Parathyroid adenoma (tissue), 2 donors: ENCODE measurements around the gene ELOVL7.

Source experiments
- H2AFZ ChIP-seq: fragments of 300-600 bp; sonication (generic); one replicate; pipeline ENCODE4 v1.7.0; 2017; ENCODE audit warnings: antibody characterized with exemption, mild to moderate bottlenecking
- H3K27ac ChIP-seq: fragments of 300-600 bp; sonication (generic); one replicate; pipeline ENCODE4 v1.7.0; 2017
- H3K27me3 ChIP-seq: fragments of 300-600 bp; sonication (generic); one replicate; pipeline ENCODE4 v1.7.0; 2017; ENCODE audit warnings: low read length; ENCODE audit not compliant: control insufficient read depth, insufficient read depth
- H3K36me3 ChIP-seq: fragments of 300-600 bp; sonication (generic); one replicate; pipeline ENCODE4 v1.7.0; 2017; ENCODE audit warnings: low read length; ENCODE audit not compliant: control insufficient read depth, insufficient read depth
- H3K4me1 ChIP-seq: fragments of 300-600 bp; sonication (generic); one replicate; pipeline ENCODE4 v1.7.0; 2017; ENCODE audit warnings: control low read depth
- H3K4me2 ChIP-seq: fragments of 300-600 bp; sonication (generic); one replicate; pipeline ENCODE4 v1.7.0; 2017; ENCODE audit warnings: low read length
- H3K4me3 ChIP-seq: fragments of 300-600 bp; sonication (generic); one replicate; pipeline ENCODE4 v1.7.0; 2017; ENCODE audit warnings: low read depth, low read length
- H3K79me2 ChIP-seq: fragments of 300-600 bp; sonication (generic); one replicate; pipeline ENCODE4 v1.7.0; 2017; ENCODE audit warnings: control low read depth
- H3K9ac ChIP-seq: fragments of 300-600 bp; sonication (generic); one replicate; pipeline ENCODE4 v1.7.0; 2017; ENCODE audit warnings: mild to moderate bottlenecking
- H3K9me3 ChIP-seq: fragments of 300-600 bp; sonication (generic); one replicate; pipeline ENCODE4 v1.7.0; 2017; ENCODE audit warnings: low read length; ENCODE audit not compliant: control insufficient read depth
- CTCF ChIP-seq: fragments of 300-600 bp; sonication (generic); IDR thresholded peaks from one replicate; pipeline ENCODE4 v1.7.0; 2017; ENCODE audit warnings: antibody characterized with exemption, mild to moderate bottlenecking
- donor health status: primary hyperparathyroidism.

ELOVL7 gene

GRCh38 chr5:60788863-60789513, 55.1 kb downstream of the ELOVL7 start:
- Histone ChIP-seq H3K4me1 (no peaks in the 10 kb centered on the region), H3K4me2 (no peak overlapping the region), H3K9me3 (no peaks in the 10 kb centered on the region), H3K27me3 (no peaks in the 10 kb centered on the region), H3K9ac (no peak overlapping the region), H2AFZ (no peak overlapping the region), H3K4me3 (no peak overlapping the region), H3K27ac (no peak overlapping the region), H3K79me2 (no peaks in the 10 kb centered on the region), H3K36me3 (no peaks in the 10 kb centered on the region)
- TF ChIP-seq CTCF = no peak

GRCh38 chr5:60779466-60779865, 64.6 kb downstream of the ELOVL7 start:
- Histone ChIP-seq H3K27ac (no peak overlapping the region), H3K27me3 (no peaks in the 10 kb centered on the region), H2AFZ (no peak overlapping the region), H3K4me3 (no peak overlapping the region), H3K79me2 (no peaks in the 10 kb centered on the region), H3K4me2 (no peak overlapping the region), H3K36me3 (no peaks in the 10 kb centered on the region), H3K9me3 (no peaks in the 10 kb centered on the region), H3K4me1 (no peaks in the 10 kb centered on the region), H3K9ac (no peak overlapping the region)
- no peak for TF ChIP-seq CTCF

- H3K79me2 ChIP-seq = no peaks in the 10 kb centered on the region
- no peaks in the 10 kb centered on the region for H3K27me3 ChIP-seq
- TF ChIP-seq CTCF = no peak
- no peaks in the 10 kb centered on the region for H3K9me3 ChIP-seq
- H2AFZ ChIP-seq = no peak overlapping the region
- H3K9ac ChIP-seq = no peak overlapping the region
- H3K4me2 ChIP-seq = no peak overlapping the region
- H3K4me1 ChIP-seq = no peaks in the 10 kb centered on the region
- H3K4me3 ChIP-seq = no peak overlapping the region
- no peak overlapping the region for H3K27ac ChIP-seq
- no peaks in the 10 kb centered on the region for H3K36me3 ChIP-seq
Measured at GRCh38 chr5:60776343-60776742, 67.7 kb downstream of the ELOVL7 start.

- no peak overlapping the region for H3K4me3 ChIP-seq
- no peak for TF ChIP-seq CTCF
- H3K27ac ChIP-seq = no peak overlapping the region
- H3K9me3 ChIP-seq = no peaks in the 10 kb centered on the region
- no peaks in the 10 kb centered on the region for H3K36me3 ChIP-seq
- H3K27me3 ChIP-seq = no peaks in the 10 kb centered on the region
- H3K4me1 ChIP-seq = no peaks in the 10 kb centered on the region
- H2AFZ ChIP-seq = no peak overlapping the region
- H3K9ac ChIP-seq = no peak overlapping the region
- no peak overlapping the region for H3K4me2 ChIP-seq
- no peaks in the 10 kb centered on the region for H3K79me2 ChIP-seq
Measured at GRCh38 chr5:60765019-60765709, 78.9 kb downstream of the ELOVL7 start.

GRCh38 chr5:60763061-60763460, 81.0 kb downstream of the ELOVL7 start:
- H3K9me3 ChIP-seq = no peaks in the 10 kb centered on the region
- no peak for TF ChIP-seq CTCF
- H3K27ac ChIP-seq = no peak overlapping the region
- no peak overlapping the region for H3K4me2 ChIP-seq
- H3K36me3 ChIP-seq = no peaks in the 10 kb centered on the region
- H3K79me2 ChIP-seq = no peaks in the 10 kb centered on the region
- no peak overlapping the region for H2AFZ ChIP-seq
- no peaks in the 10 kb centered on the region for H3K27me3 ChIP-seq
- no peak overlapping the region for H3K9ac ChIP-seq
- no peaks in the 10 kb centered on the region for H3K4me1 ChIP-seq
- no peak overlapping the region for H3K4me3 ChIP-seq
